IMR-90 (cell line): ENCODE data around the gene ATF5. TPM values are rescaled to one million over a fixed set of nuclear protein-coding genes. Genes with fewer than 3 reads are reported as not detected.

Experiments
- ATAC-seq: fragments of 200-7000 bp; cut with Tn5 transposase; 2 replicates; pipeline ENCODE4 v1.9.1; 2020; ENCODE audit warnings: low read depth, mild to moderate bottlenecking, moderate library complexity
- BruUV-seq: library from RNA; stranded (reverse); fragments of 400-500 nt; replicated peaks from 2 replicates; lab custom pipeline; 2021; lab: Mats Ljungman, UMichigan
- CTCF ChIA-PET: fragments of 300-600 bp; formaldehyde crosslinking; extraction: SDS; loops from one replicate; lab custom pipeline; 2021; ENCODE audit warnings: antibody characterized with exemption; lab: Yijun Ruan, JAX
- POLR2A ChIA-PET: fragments of 300-600 bp; sonication (Branson Sonifier 250); formaldehyde crosslinking; loops from one replicate; lab custom pipeline; 2022; ENCODE audit warnings: antibody characterized with exemption; ENCODE audit not compliant: unreplicated experiment; lab: Charles Lee
- DNase-seq: peaks from one replicate; pipeline ENCODE4 v3.0.0; 2013
- H2AFZ ChIP-seq: replicated peaks from 2 replicates; pipeline ENCODE3; 2013; ENCODE audit warnings: low read length, mild to moderate bottlenecking; ENCODE audit not compliant: poor library complexity
- H2AK5ac ChIP-seq: 2 replicates; pipeline ENCODE4 v1.6.1; 2013; ENCODE audit warnings: low read depth, low read length, inconsistent platforms
- H2AK9ac ChIP-seq: replicated peaks from 2 replicates; pipeline ENCODE3; 2013; ENCODE audit warnings: mild to moderate bottlenecking, low read depth, low read length, moderate library complexity; ENCODE audit not compliant: poor library complexity
- H2BK120ac ChIP-seq: 2 replicates; pipeline ENCODE4 v1.6.1; 2013; ENCODE audit warnings: low read depth, low read length, inconsistent platforms
- H2BK15ac ChIP-seq: 3 replicates; pipeline ENCODE4 v1.6.1; 2013; ENCODE audit warnings: low read depth, low read length, inconsistent platforms
- H2BK20ac ChIP-seq: 2 replicates; pipeline ENCODE4 v1.6.1; 2013; ENCODE audit warnings: low read depth, mild to moderate bottlenecking, inconsistent platforms, low read length, moderate library complexity
- H2BK5ac ChIP-seq: 2 replicates; pipeline ENCODE4 v1.6.1; 2013; ENCODE audit warnings: mild to moderate bottlenecking, low read depth, low read length, inconsistent platforms; ENCODE audit not compliant: poor library complexity, severe bottlenecking
- H3K14ac ChIP-seq: replicated peaks from 2 replicates; pipeline ENCODE4 v1.6.1; 2013; ENCODE audit warnings: low read depth, low read length, inconsistent platforms
- H3K18ac ChIP-seq: 2 replicates; pipeline ENCODE4 v1.6.1; 2013; ENCODE audit warnings: low read depth, low read length, control low read depth
- H3K23ac ChIP-seq: 2 replicates; pipeline ENCODE4 v1.6.1; 2013; ENCODE audit warnings: low read depth, low read length, inconsistent platforms
- H3K27ac ChIP-seq: 2 replicates; pipeline ENCODE4 v1.5.1; 2013; ENCODE audit warnings: mild to moderate bottlenecking, control low read depth, low read length; ENCODE audit not compliant: insufficient read depth
- H3K27me3 ChIP-seq: 2 replicates; pipeline ENCODE4 v1.6.1; 2013; ENCODE audit warnings: low read length; ENCODE audit not compliant: control insufficient read depth, insufficient read depth
- H3K36me3 ChIP-seq: 2 replicates; pipeline ENCODE4 v1.6.1; 2013; ENCODE audit warnings: low read length, mixed read lengths; ENCODE audit not compliant: control insufficient read depth, insufficient read depth
- H3K4ac ChIP-seq: 2 replicates; pipeline ENCODE4 v1.6.1; 2013; ENCODE audit warnings: low read depth, low read length, inconsistent platforms
- H3K4me1 ChIP-seq: 2 replicates; pipeline ENCODE4 v1.6.1; 2013; ENCODE audit warnings: low read length, mixed read lengths; ENCODE audit not compliant: control insufficient read depth, insufficient read depth
- H3K4me2 ChIP-seq: 2 replicates; pipeline ENCODE4 v1.6.1; 2013; ENCODE audit warnings: low read depth, mild to moderate bottlenecking, control low read depth, low read length, moderate library complexity
- H3K4me3 ChIP-seq: 2 replicates; pipeline ENCODE4 v1.5.1; 2013; ENCODE audit warnings: low read depth, mild to moderate bottlenecking, control low read depth, low read length, moderate library complexity; ENCODE audit not compliant: insufficient read depth
- H3K56ac ChIP-seq: 2 replicates; pipeline ENCODE4 v1.6.1; 2013; ENCODE audit warnings: low read length, inconsistent platforms; ENCODE audit not compliant: insufficient read depth; ENCODE audit errors: extremely low read depth
- H3K79me1 ChIP-seq, 2 experiments: 2 replicates each; pipeline ENCODE4 v1.6.1; 2013; ENCODE audit warnings: low read length in 2 of 2, inconsistent platforms in 1 of 2, low read depth in 1 of 2
- H3K9ac ChIP-seq: 2 replicates; pipeline ENCODE4 v1.6.1; 2013; ENCODE audit warnings: low read depth, low read length, control low read depth
- H3K9me1 ChIP-seq: 2 replicates; pipeline ENCODE4 v1.6.1; 2013; ENCODE audit warnings: low read length, inconsistent platforms; ENCODE audit not compliant: insufficient read depth
- H3K9me3 ChIP-seq: 2 replicates; pipeline ENCODE4 v1.6.1; 2013; ENCODE audit warnings: low read length; ENCODE audit not compliant: control insufficient read depth, insufficient read depth
- H4K20me1 ChIP-seq: 2 replicates; pipeline ENCODE4 v1.6.1; 2013; ENCODE audit warnings: low read length, inconsistent platforms; ENCODE audit not compliant: insufficient read depth
- H4K5ac ChIP-seq: 2 replicates; pipeline ENCODE4 v1.6.1; 2013; ENCODE audit warnings: mild to moderate bottlenecking, low read depth, low read length, control low read depth
- H4K8ac ChIP-seq, 2 experiments: 2 replicates each; pipeline ENCODE4 v1.6.1; 2013; ENCODE audit warnings: low read depth in 2 of 2, low read length in 2 of 2, control low read depth in 1 of 2, inconsistent platforms in 1 of 2
- H4K91ac ChIP-seq: 2 replicates; pipeline ENCODE4 v1.6.1; 2013; ENCODE audit warnings: low read depth, low read length, inconsistent platforms; ENCODE audit not compliant: insufficient read depth
- FOS ChIP-seq: fragments of 150-350 bp; IDR thresholded peaks from 2 replicates; pipeline ENCODE4 v1.6.1; 2016; ENCODE audit warnings: low read depth, low read length
- WGBS, 2 experiments: methylation state at CpG; one replicate each; pipeline versions ENCODE4 v1.1.5 to v1.1.7; 2013; ENCODE audit warnings: missing lambda C conversion rate in 2 of 2; ENCODE audit not compliant: insufficient read length in 1 of 2; ENCODE audit errors: extremely low coverage in 2 of 2; 5-methylcytosine and 5-hydroxymethylcytosine counted together
- dilution Hi-C: fragments of 300-500 bp; cut with HindIII; formaldehyde crosslinking; loops from one replicate; pipeline ENCODE4 v1.14.3; 2018; ENCODE audit warnings: low sequenced_read_pairs; ENCODE audit not compliant: unreplicated experiment
- in situ Hi-C: fragments of 300-500 bp; cut with MboI; formaldehyde crosslinking; loops from 3 replicates; pipeline ENCODE4 v1.14.3; 2019; ENCODE audit warnings: low sequenced_read_pairs, inconsistent platforms, mixed read lengths
- intact Hi-C: fragments of 100-400 bp; cut with micrococcal nuclease; formaldehyde crosslinking; loops from 2 replicates; pipeline ENCODE4 v1.10.0; 2022
- polyA plus RNA-seq, 3 experiments: library from polyadenylated mRNA; depleted of rRNA; stranded (reverse); fragments of >200 nt; gene quantifications; 2 replicates each; pipeline ENCODE4 v1.2.3, GENCODE V29; 2012; ENCODE audit warnings: low replicate concordance in 1 of 3
- total RNA-seq: library from RNA; depleted of rRNA; stranded (reverse); fragments of >200 nt; gene quantifications from 2 replicates; pipeline ENCODE4 v1.2.3, GENCODE V29; 2012

ATF5 gene
- total and polyA plus RNA-seq, 2 of the 4 experiments (the other 2 are of a cell fraction) = 2.7 to 15.7 TPM

GRCh38 chr19:49949742-49950589 is 21.0 kb downstream of the ATF5 start:
- Histone ChIP-seq H4K5ac (no peak overlapping the region), H3K14ac (no peak overlapping the region), H3K36me3 (no peaks in the 10 kb centered on the region), H3K23ac (no peak overlapping the region), H3K4me2 (no peak overlapping the region), H3K9me3 (no peaks in the 10 kb centered on the region), H4K20me1 (no peaks in the 10 kb centered on the region), H2AK9ac (no peak overlapping the region), H2BK20ac (no peak overlapping the region), H3K18ac (no peak overlapping the region), H3K56ac (no peak overlapping the region), H3K9me1 (no peaks in the 10 kb centered on the region), H3K27me3 (peaks cover 9% of the 10 kb centered on the region), H3K4me3 (no peak overlapping the region), H4K8ac (no peak overlapping the region), H3K4ac (no peak overlapping the region), H3K27ac (no peak overlapping the region), H2AK5ac (no peak overlapping the region), H2BK15ac (no peak overlapping the region), H2AFZ (no peak overlapping the region), H3K79me1 (no peaks in the 10 kb centered on the region), H4K91ac (no peak overlapping the region), H3K4me1 (no peaks in the 10 kb centered on the region), H2BK5ac (no peak overlapping the region), H3K9ac (no peak overlapping the region), H2BK120ac (no peak overlapping the region)
- TF ChIP-seq FOS = no peak
- DNase-seq = no peak
- intact Hi-C loops = no loop called here
- CTCF ChIA-PET = no interaction called here
- no TSS peak for BruUV-seq
- dilution Hi-C loops = no loop called here
- POLR2A ChIA-PET = no interaction called here
- no CpG with 5 or more reads among the region's 11 CpGs for WGBS, 2 experiments
- no peak for ATAC-seq
- in situ Hi-C loops = no loop called here
